HepG2 (cell line): ENCODE data around the gene GRK4. TPM values are rescaled to one million over a fixed set of nuclear protein-coding genes. Genes with fewer than 3 reads are reported as not detected.

Source experiments
- CBX5 ChIP-seq: sonication (generic); formaldehyde crosslinking; IDR thresholded peaks from 2 replicates; pipeline ENCODE4 v1.4.0; 2020; ENCODE audit warnings: missing genetic modification reagents, borderline replicate concordance
- KDM2A ChIP-seq: sonication (generic); formaldehyde crosslinking; IDR thresholded peaks from 2 replicates; pipeline ENCODE4 v1.4.0; 2020; ENCODE audit warnings: low read depth, missing genetic modification reagents, borderline replicate concordance
- MYC ChIP-seq: sonication (generic); formaldehyde crosslinking; IDR thresholded peaks from 2 replicates; pipeline ENCODE4 v1.9.0; 2021; ENCODE audit warnings: missing genetic modification reagents, borderline replicate concordance
- SOX5 ChIP-seq: IDR thresholded peaks from 2 replicates; pipeline ENCODE4 v1.6.1; 2016; ENCODE audit warnings: borderline replicate concordance
- ZNF30 ChIP-seq: sonication (generic); formaldehyde crosslinking; IDR thresholded peaks from 2 replicates; pipeline ENCODE4 v1.5.0; 2020; ENCODE audit warnings: mild to moderate bottlenecking, missing genetic modification reagents
- ZNF318 ChIP-seq: sonication (generic); formaldehyde crosslinking; IDR thresholded peaks from 2 replicates; pipeline ENCODE4 v1.4.0; 2020; ENCODE audit warnings: mild to moderate bottlenecking, missing genetic modification reagents
- polyA plus RNA-seq, 8 experiments: library from polyadenylated mRNA; depleted of rRNA in 3 of 8; stranded (reverse) in 7 of 8; unstranded in 1 of 8; fragments of >200 nt; fragmentation: Illumina TruSeq in 4 of 8; extraction: Trizol in 4 of 8; gene quantifications; 2 replicates each; pipeline versions ENCODE4 v1.2.1 to v1.2.3, GENCODE V29; 2011 to 2016; ENCODE audit warnings: low read depth in 4 of 8, missing spikeins in 1 of 8, mixed read lengths in 1 of 8; ENCODE audit not compliant: insufficient read depth in 1 of 8
- total RNA-seq, 5 experiments: library from RNA; depleted of rRNA; stranded (reverse); fragments of >200 nt; fragmentation: Illumina TruSeq; extraction: Trizol; gene quantifications; 2 replicates each; pipeline ENCODE4 v1.2.3, GENCODE V29; 2016; ENCODE audit warnings: low read depth in 1 of 5
- TF ChIP-seq, protein P1 (sequence below): sonication (generic); formaldehyde crosslinking; IDR thresholded peaks from 2 replicates; pipeline ENCODE4 v1.4.0; 2020; ENCODE audit warnings: missing genetic modification reagents
- TF ChIP-seq, protein P2 (sequence below): sonication (generic); formaldehyde crosslinking; conservative IDR thresholded peaks from 2 replicates; pipeline ENCODE4 v1.8.0; 2022; ENCODE audit warnings: low read depth, missing genetic modification reagents
- TF ChIP-seq, protein P3 (sequence below): sonication (generic); formaldehyde crosslinking; IDR thresholded peaks from 2 replicates; pipeline ENCODE4 v1.4.0; 2020; ENCODE audit warnings: mild to moderate bottlenecking, missing genetic modification reagents

GRK4 gene
- total and polyA plus RNA-seq, 2 of the 13 experiments (the other 11 are each of a cell fraction or from before 2014, with no cell fraction given): 1.8 to 2.0 TPM

GRCh38 chr4:3073158-3074077 is 110.0 kb downstream of the GRK4 start (continued):
- TF ChIP-seq, protein P1, sequence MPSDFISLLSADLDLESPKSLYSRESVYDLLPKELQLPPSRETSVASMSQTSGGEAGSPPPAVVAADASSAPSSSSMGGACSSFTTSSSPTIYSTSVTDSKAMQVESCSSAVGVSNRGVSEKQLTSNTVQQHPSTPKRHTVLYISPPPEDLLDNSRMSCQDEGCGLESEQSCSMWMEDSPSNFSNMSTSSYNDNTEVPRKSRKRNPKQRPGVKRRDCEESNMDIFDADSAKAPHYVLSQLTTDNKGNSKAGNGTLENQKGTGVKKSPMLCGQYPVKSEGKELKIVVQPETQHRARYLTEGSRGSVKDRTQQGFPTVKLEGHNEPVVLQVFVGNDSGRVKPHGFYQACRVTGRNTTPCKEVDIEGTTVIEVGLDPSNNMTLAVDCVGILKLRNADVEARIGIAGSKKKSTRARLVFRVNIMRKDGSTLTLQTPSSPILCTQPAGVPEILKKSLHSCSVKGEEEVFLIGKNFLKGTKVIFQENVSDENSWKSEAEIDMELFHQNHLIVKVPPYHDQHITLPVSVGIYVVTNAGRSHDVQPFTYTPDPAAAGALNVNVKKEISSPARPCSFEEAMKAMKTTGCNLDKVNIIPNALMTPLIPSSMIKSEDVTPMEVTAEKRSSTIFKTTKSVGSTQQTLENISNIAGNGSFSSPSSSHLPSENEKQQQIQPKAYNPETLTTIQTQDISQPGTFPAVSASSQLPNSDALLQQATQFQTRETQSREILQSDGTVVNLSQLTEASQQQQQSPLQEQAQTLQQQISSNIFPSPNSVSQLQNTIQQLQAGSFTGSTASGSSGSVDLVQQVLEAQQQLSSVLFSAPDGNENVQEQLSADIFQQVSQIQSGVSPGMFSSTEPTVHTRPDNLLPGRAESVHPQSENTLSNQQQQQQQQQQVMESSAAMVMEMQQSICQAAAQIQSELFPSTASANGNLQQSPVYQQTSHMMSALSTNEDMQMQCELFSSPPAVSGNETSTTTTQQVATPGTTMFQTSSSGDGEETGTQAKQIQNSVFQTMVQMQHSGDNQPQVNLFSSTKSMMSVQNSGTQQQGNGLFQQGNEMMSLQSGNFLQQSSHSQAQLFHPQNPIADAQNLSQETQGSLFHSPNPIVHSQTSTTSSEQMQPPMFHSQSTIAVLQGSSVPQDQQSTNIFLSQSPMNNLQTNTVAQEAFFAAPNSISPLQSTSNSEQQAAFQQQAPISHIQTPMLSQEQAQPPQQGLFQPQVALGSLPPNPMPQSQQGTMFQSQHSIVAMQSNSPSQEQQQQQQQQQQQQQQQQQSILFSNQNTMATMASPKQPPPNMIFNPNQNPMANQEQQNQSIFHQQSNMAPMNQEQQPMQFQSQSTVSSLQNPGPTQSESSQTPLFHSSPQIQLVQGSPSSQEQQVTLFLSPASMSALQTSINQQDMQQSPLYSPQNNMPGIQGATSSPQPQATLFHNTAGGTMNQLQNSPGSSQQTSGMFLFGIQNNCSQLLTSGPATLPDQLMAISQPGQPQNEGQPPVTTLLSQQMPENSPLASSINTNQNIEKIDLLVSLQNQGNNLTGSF: no peak
- TF ChIP-seq, protein P2, sequence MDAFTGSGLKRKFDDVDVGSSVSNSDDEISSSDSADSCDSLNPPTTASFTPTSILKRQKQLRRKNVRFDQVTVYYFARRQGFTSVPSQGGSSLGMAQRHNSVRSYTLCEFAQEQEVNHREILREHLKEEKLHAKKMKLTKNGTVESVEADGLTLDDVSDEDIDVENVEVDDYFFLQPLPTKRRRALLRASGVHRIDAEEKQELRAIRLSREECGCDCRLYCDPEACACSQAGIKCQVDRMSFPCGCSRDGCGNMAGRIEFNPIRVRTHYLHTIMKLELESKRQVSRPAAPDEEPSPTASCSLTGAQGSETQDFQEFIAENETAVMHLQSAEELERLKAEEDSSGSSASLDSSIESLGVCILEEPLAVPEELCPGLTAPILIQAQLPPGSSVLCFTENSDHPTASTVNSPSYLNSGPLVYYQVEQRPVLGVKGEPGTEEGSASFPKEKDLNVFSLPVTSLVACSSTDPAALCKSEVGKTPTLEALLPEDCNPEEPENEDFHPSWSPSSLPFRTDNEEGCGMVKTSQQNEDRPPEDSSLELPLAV (CRISPR knock-in tag): no peak
- no peak for TF ChIP-seq ZNF318
- TF ChIP-seq MYC (CRISPR knock-in tag): peak; percentile 73; the same call in 1 of the 2 replicates
- 0 out of 2 replicates have a peak, but pooled peaks have one; percentile 54 for TF ChIP-seq CBX5 (CRISPR knock-in tag)
- peak; percentile 47; the same call in 1 of the 2 replicates for TF ChIP-seq KDM2A
- TF ChIP-seq SOX5 (CRISPR knock-in tag): no peak; the same call in 1 of the 2 replicates
- TF ChIP-seq, protein P3, sequence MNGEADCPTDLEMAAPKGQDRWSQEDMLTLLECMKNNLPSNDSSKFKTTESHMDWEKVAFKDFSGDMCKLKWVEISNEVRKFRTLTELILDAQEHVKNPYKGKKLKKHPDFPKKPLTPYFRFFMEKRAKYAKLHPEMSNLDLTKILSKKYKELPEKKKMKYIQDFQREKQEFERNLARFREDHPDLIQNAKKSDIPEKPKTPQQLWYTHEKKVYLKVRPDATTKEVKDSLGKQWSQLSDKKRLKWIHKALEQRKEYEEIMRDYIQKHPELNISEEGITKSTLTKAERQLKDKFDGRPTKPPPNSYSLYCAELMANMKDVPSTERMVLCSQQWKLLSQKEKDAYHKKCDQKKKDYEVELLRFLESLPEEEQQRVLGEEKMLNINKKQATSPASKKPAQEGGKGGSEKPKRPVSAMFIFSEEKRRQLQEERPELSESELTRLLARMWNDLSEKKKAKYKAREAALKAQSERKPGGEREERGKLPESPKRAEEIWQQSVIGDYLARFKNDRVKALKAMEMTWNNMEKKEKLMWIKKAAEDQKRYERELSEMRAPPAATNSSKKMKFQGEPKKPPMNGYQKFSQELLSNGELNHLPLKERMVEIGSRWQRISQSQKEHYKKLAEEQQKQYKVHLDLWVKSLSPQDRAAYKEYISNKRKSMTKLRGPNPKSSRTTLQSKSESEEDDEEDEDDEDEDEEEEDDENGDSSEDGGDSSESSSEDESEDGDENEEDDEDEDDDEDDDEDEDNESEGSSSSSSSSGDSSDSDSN (CRISPR knock-in tag): peak; percentile 75; the same call in 1 of the 2 replicates
- 0 out of 2 replicates have a peak, but pooled peaks have one; percentile 40 for TF ChIP-seq ZNF30
